Keratinocyte (primary cell): Measurements from ENCODE around the gene SLC25A47.

ENCODE experiments used
- EZH2 ChIP-seq: IDR thresholded peaks from one replicate; pipeline ENCODE4 v1.6.1; 2012; ENCODE audit warnings: inconsistent platforms, mild to moderate bottlenecking, low read length, moderate library complexity
- TF ChIP-seq, protein P1 (sequence below), 3 experiments: IDR thresholded peaks in 1 of 3; conservative IDR thresholded peaks in 1 of 3; optimal IDR thresholded peaks in 1 of 3; 2 replicates in 2 of 3; 3 replicates in 1 of 3; pipeline versions ENCODE3 to v1.5.1; 2011; ENCODE audit warnings: low read length in 3 of 3, mild to moderate bottlenecking in 3 of 3, moderate library complexity in 2 of 3, control low read depth in 1 of 3, inconsistent platforms in 1 of 3; ENCODE audit not compliant: insufficient read depth in 2 of 3; ENCODE audit errors: extremely low read depth in 1 of 3

DNA sequence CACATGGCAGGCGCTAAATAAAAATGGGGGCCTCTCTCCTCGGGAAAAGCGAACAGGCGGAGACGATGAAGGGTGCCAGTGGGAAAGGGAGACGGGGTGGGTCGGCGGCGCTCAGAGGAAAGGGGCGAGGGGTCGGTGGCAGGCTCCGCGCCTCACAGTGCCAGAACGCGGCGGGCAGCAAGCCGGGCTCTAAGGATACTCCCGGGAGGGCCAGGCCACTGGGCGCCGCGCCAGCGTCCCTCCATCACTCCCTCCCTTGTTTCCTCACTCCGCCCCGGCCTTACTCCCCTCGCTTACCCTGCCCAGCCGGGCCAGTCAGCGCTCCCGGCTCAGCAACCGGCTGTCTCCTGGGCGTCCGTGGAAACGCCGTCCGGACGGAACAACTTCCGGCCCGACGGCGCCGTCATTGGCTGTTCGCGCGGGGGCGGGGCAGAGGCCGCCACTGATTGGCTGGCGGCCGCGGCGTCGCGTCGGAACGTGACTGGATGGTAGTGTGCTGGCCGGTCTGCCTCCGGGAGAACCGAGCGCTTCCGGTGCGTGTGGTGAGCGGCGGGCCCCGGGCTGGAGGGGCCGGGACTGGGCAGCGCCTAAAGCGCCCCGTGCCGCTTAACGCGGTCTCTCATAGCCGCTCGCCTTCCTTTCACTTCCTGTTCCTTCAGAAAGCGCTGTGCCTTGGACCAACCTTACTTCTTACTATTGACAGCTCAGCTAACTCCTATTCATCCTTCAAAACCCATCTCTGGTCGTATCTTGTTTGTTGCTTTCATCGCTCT is 53.0 kb downstream of the SLC25A47 start, which contains the start of gene WDR25:
- TF ChIP-seq, protein P1, sequence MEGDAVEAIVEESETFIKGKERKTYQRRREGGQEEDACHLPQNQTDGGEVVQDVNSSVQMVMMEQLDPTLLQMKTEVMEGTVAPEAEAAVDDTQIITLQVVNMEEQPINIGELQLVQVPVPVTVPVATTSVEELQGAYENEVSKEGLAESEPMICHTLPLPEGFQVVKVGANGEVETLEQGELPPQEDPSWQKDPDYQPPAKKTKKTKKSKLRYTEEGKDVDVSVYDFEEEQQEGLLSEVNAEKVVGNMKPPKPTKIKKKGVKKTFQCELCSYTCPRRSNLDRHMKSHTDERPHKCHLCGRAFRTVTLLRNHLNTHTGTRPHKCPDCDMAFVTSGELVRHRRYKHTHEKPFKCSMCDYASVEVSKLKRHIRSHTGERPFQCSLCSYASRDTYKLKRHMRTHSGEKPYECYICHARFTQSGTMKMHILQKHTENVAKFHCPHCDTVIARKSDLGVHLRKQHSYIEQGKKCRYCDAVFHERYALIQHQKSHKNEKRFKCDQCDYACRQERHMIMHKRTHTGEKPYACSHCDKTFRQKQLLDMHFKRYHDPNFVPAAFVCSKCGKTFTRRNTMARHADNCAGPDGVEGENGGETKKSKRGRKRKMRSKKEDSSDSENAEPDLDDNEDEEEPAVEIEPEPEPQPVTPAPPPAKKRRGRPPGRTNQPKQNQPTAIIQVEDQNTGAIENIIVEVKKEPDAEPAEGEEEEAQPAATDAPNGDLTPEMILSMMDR (optimal IDR thresholded peaks at IDR 0.05 in 1 of 3, IDR thresholded peaks at IDR 0.05 in 1 of 3, conservative IDR thresholded peaks at IDR 0.05 in 1 of 3; ENCODE audit: extremely low read depth in 1 of 3, insufficient read depth in 2 of 3, low read length in 3 of 3): no peak
- no peak for TF ChIP-seq EZH2
